Neuronal stem cell (in vitro differentiated cells): ENCODE results near the gene GFI1B.

Experiments
- DNase-seq: peaks from one replicate; pipeline ENCODE4 v3.0.0-alpha.2; 2013; ENCODE audit warnings: low spot score
- H2AFZ ChIP-seq: one replicate; pipeline ENCODE4 v1.6.1; 2013; ENCODE audit warnings: mild to moderate bottlenecking, low read length, inconsistent platforms
- H2AK5ac ChIP-seq: 2 replicates; pipeline ENCODE4 v1.6.1; 2013; ENCODE audit warnings: low read depth, mild to moderate bottlenecking, inconsistent platforms, low read length, moderate library complexity, mixed read lengths
- H2BK120ac ChIP-seq: 2 replicates; pipeline ENCODE4 v1.6.1; 2013; ENCODE audit warnings: low read depth, mild to moderate bottlenecking, inconsistent platforms, low read length, moderate library complexity, mixed read lengths
- H2BK12ac ChIP-seq: one replicate; pipeline ENCODE4 v1.6.1; 2013; ENCODE audit warnings: low read length, inconsistent platforms
- H2BK15ac ChIP-seq: 2 replicates; pipeline ENCODE4 v1.6.1; 2013; ENCODE audit warnings: mild to moderate bottlenecking, low read length, inconsistent platforms, mixed read lengths
- H2BK5ac ChIP-seq: one replicate; pipeline ENCODE4 v1.6.1; 2013; ENCODE audit warnings: inconsistent platforms, mild to moderate bottlenecking, low read length, moderate library complexity
- H3K14ac ChIP-seq: one replicate; pipeline ENCODE4 v1.6.1; 2013; ENCODE audit warnings: low read length, inconsistent platforms
- H3K18ac ChIP-seq: 2 replicates; pipeline ENCODE4 v1.6.1; 2013; ENCODE audit warnings: low read length, inconsistent platforms
- H3K23ac ChIP-seq: 2 replicates; pipeline ENCODE4 v1.6.1; 2013; ENCODE audit warnings: low read depth, mild to moderate bottlenecking, mixed read lengths, low read length, inconsistent platforms; ENCODE audit not compliant: poor library complexity
- H3K27ac ChIP-seq: replicated peaks from 3 replicates; pipeline ENCODE4 v1.5.1; 2013; ENCODE audit warnings: low read length, inconsistent platforms
- H3K27me3 ChIP-seq, 3 experiments: 2 replicates each; pipeline ENCODE4 v1.6.1; 2013; ENCODE audit warnings: low read length in 3 of 3, mild to moderate bottlenecking in 2 of 3, inconsistent platforms in 1 of 3, low read depth in 1 of 3, mixed read lengths in 1 of 3, moderate library complexity in 1 of 3; ENCODE audit not compliant: control insufficient read depth in 3 of 3, insufficient read depth in 3 of 3
- H3K36me3 ChIP-seq, 2 donors: replicated peaks in 1 of 2; 2 replicates each; pipeline ENCODE4 v1.6.1; 2013; ENCODE audit warnings: low read length in 2 of 2; ENCODE audit not compliant: control insufficient read depth in 2 of 2, insufficient read depth in 2 of 2
- H3K4ac ChIP-seq: 2 replicates; pipeline ENCODE4 v1.6.1; 2013; ENCODE audit warnings: inconsistent platforms, mild to moderate bottlenecking, low read length, moderate library complexity
- H3K4me1 ChIP-seq, 2 donors: 1 replicate in 1 of 2; 2 replicates in 1 of 2; pipeline ENCODE4 v1.6.1; 2013; ENCODE audit warnings: low read length in 2 of 2, low read depth in 1 of 2; ENCODE audit not compliant: control insufficient read depth in 2 of 2, insufficient read depth in 1 of 2
- H3K4me2 ChIP-seq: one replicate; pipeline ENCODE4 v1.6.1; 2013; ENCODE audit warnings: mild to moderate bottlenecking, low read length, inconsistent platforms; ENCODE audit not compliant: insufficient read depth, poor library complexity, severe bottlenecking
- H3K4me3 ChIP-seq, 2 donors: 2 replicates each; pipeline ENCODE4 v1.5.1; 2013; ENCODE audit warnings: low read length in 2 of 2, mild to moderate bottlenecking in 2 of 2, inconsistent platforms in 1 of 2, moderate library complexity in 1 of 2
- H3K79me1 ChIP-seq: one replicate; pipeline ENCODE4 v1.6.1; 2013; ENCODE audit warnings: low read depth, mild to moderate bottlenecking, inconsistent platforms, low read length, moderate library complexity
- H3K9ac ChIP-seq: one replicate; pipeline ENCODE4 v1.6.1; 2013; ENCODE audit warnings: mild to moderate bottlenecking, low read depth, low read length, inconsistent platforms; ENCODE audit not compliant: poor library complexity
- H3K9me3 ChIP-seq, 2 donors: replicated peaks in 1 of 2; 2 replicates each; pipeline versions ENCODE3 to v1.6.1; 2013; ENCODE audit warnings: low read length in 2 of 2, mild to moderate bottlenecking in 2 of 2, inconsistent platforms in 1 of 2, low read depth in 1 of 2, mixed read lengths in 1 of 2, moderate library complexity in 1 of 2; ENCODE audit not compliant: control insufficient read depth in 2 of 2, insufficient read depth in 1 of 2
- H4K8ac ChIP-seq: one replicate; pipeline ENCODE4 v1.6.1; 2013; ENCODE audit warnings: low read depth, mild to moderate bottlenecking, inconsistent platforms, low read length, moderate library complexity
- H4K91ac ChIP-seq: one replicate; pipeline ENCODE4 v1.6.1; 2013; ENCODE audit warnings: low read length, low read depth, mild to moderate bottlenecking, inconsistent platforms; ENCODE audit not compliant: poor library complexity
- WGBS, 2 donors: extraction: QIAGEN DNeasy Blood & Tissue Kit; methylation state at CpG; one replicate each; pipeline ENCODE4 v1.1.7; 2013; ENCODE audit warnings: missing lambda C conversion rate in 2 of 2, mixed read lengths in 1 of 2; ENCODE audit not compliant: insufficient read length in 2 of 2, insufficient replicate concordance in 1 of 2; ENCODE audit errors: extremely low coverage in 2 of 2; 5-methylcytosine and 5-hydroxymethylcytosine counted together

GFI1B gene

GRCh38 chr9:132939169-132939568 lies 39.3 kb upstream of the GFI1B start:
- no peak for DNase-seq
- Histone ChIP-seq H3K4me3 (no peak overlapping the region), H3K9ac (no peak overlapping the region), H2AK5ac (no peak overlapping the region), H2BK12ac (no peak overlapping the region), H3K9me3 (no peaks in the 10 kb centered on the region), H3K4me1 (peaks cover 0 to 7% of the 10 kb centered on the region in 2 donors), H3K27ac (no peak overlapping the region), H3K4me2 (no peak overlapping the region), H3K36me3 (peaks cover 0 to 7% of the 10 kb centered on the region in 2 donors), H3K27me3 (no peaks in the 10 kb centered on the region), H3K23ac (no peak overlapping the region), H3K14ac (no peak overlapping the region), H3K18ac (no peak overlapping the region), H2AFZ (no peak overlapping the region), H2BK15ac (no peak overlapping the region), H2BK120ac (no peak overlapping the region), H4K91ac (no peak overlapping the region), H2BK5ac (no peak overlapping the region), H3K4ac (no peak overlapping the region), H4K8ac (no peak overlapping the region), H3K79me1 (peaks cover 6% of the 10 kb centered on the region)
- no CpG with 5 or more reads among the region's 1 CpG for WGBS, 2 donors

GRCh38 chr9:132942541-132943182 lies 35.8 kb upstream of the GFI1B start:
- no peak overlapping the region for H3K4ac ChIP-seq
- no peaks in the 10 kb centered on the region for H3K9me3 ChIP-seq
- no peak overlapping the region for H3K18ac ChIP-seq
- H3K36me3 ChIP-seq: no peaks in the 10 kb centered on the region
- no peak overlapping the region for H2AK5ac ChIP-seq
- H3K9ac ChIP-seq: no peak overlapping the region
- H2BK15ac ChIP-seq: no peak overlapping the region
- no peak overlapping the region for H2BK5ac ChIP-seq
- no peaks in the 10 kb centered on the region for H3K27me3 ChIP-seq
- H3K14ac ChIP-seq: no peak overlapping the region
- no peak overlapping the region for H4K91ac ChIP-seq
- no peak overlapping the region for H2BK120ac ChIP-seq
- no CpG with 5 or more reads among the region's 5 CpGs for WGBS, 2 donors
- peaks cover 11 to 15% of the 10 kb centered on the region in 2 donors for H3K4me1 ChIP-seq
- no peak overlapping the region for H2BK12ac ChIP-seq
- no peak overlapping the region for H3K23ac ChIP-seq
- peak overlapping the region in 1 of 2 donors; percentile 17 for H3K4me3 ChIP-seq
- H3K27ac ChIP-seq: no peak overlapping the region
- peaks cover 2% of the 10 kb centered on the region for H3K79me1 ChIP-seq
- DNase-seq: no peak
- no peak overlapping the region for H4K8ac ChIP-seq
- H2AFZ ChIP-seq: no peak overlapping the region
- H3K4me2 ChIP-seq: no peak overlapping the region

DNA sequence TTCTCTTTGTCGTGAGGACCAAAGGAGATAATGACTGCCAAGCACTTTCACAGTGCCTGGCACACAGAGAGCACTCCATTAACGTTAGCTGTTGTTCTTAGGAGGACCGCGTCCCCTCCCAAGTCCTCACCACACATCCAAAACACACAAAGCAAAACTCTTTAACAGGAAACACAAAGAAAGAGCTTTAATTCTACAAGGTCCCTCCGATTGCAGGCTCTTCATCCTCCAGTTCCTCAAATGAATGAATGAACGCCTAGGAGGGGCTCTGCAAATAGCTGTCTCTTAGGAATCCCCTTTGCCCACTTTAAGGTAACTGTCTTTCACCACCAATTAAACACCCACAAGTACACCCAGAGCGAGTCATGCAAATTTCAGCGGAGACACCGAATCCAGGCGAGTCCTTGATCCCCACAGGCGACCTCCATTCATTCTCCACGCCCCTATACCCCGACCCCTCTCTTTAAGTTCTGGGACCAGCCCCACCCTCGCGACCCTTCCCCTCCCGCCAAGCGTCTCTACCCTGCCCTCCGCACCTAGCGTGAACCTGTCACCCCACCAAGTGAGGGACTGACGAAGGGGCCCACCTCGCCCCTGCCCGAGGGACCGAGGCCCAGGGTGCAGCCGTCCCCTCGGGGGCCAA lies 34.7 kb upstream of the GFI1B start:
- no peaks in the 10 kb centered on the region for H3K9me3 ChIP-seq
- no CpG with 5 or more reads among the region's 25 CpGs for WGBS, 2 donors

More for the DNA sequence above, 34.7 kb upstream of the GFI1B start:
- Histone ChIP-seq H3K79me1 (peaks cover 5% of the 10 kb centered on the region), H2AK5ac (peak overlapping the region; percentile 91), H2BK12ac (no peak overlapping the region), H3K18ac (peak overlapping the region; percentile 99), H3K9ac (peak overlapping the region; percentile 95), H3K23ac (peak overlapping the region; percentile 87), H3K14ac (peak overlapping the region; percentile 95), H2BK120ac (no peak overlapping the region), H4K91ac (no peak overlapping the region), H2BK15ac (peak overlapping the region; percentile 54), H3K4me3 (peak overlapping the region; percentile 81 to 91), H3K4me1 (peaks cover 11 to 15% of the 10 kb centered on the region in 2 donors), H3K36me3 (no peaks in the 10 kb centered on the region), H2AFZ (peak overlapping the region; percentile 93), H4K8ac (no peak overlapping the region), H2BK5ac (peak overlapping the region; percentile 99), H3K27ac (no peak overlapping the region), H3K27me3 (no peaks in the 10 kb centered on the region), H3K4ac (no peak overlapping the region), H3K4me2 (peak overlapping the region; percentile 82)
- no peak for DNase-seq
